CD8-positive, alpha-beta memory T cell (primary cell): ENCODE data around the gene SV2C. TPM values are rescaled to one million over a fixed set of nuclear protein-coding genes. Genes with fewer than 3 reads are reported as not detected.
"Not testable (repeated sequence)": the region's sequence is repeated elsewhere in the genome, so short reads cannot be mapped to it uniquely, and the experiment has no call there.

Source experiments
- CTCF ChIA-PET: fragments of 350-600 bp; sonication (Branson Sonifier 250); formaldehyde crosslinking; loops from one replicate; lab custom pipeline; 2021; ENCODE audit warnings: antibody characterized with exemption; lab: Charles Lee
- POLR2A ChIA-PET: fragments of 350-600 bp; sonication (Branson Sonifier 250); formaldehyde crosslinking; loops from one replicate; lab custom pipeline; 2021; ENCODE audit warnings: antibody characterized with exemption; lab: Charles Lee
- DNase-seq, 5 donors: peaks; one replicate each; pipeline versions ENCODE4 v3.0.0 to v3.0.0-alpha.2; 2020 to 2022; ENCODE audit warnings: mixed read lengths in 1 of 5
- H3K27ac ChIP-seq: one replicate; pipeline ENCODE4 v1.7.0; 2013; ENCODE audit warnings: low read depth, mild to moderate bottlenecking, low read length, moderate library complexity
- H3K27me3 ChIP-seq: 2 replicates; pipeline ENCODE4 v1.7.0; 2013; ENCODE audit warnings: low read length, mild to moderate bottlenecking; ENCODE audit not compliant: insufficient read depth, poor library complexity, severe bottlenecking
- H3K36me3 ChIP-seq: 2 replicates; pipeline ENCODE4 v1.7.0; 2013; ENCODE audit warnings: mild to moderate bottlenecking, low read length, moderate library complexity; ENCODE audit not compliant: insufficient read depth
- H3K4me1 ChIP-seq: 2 replicates; pipeline ENCODE4 v1.7.0; 2013; ENCODE audit warnings: mild to moderate bottlenecking, low read length, moderate library complexity; ENCODE audit not compliant: insufficient read depth
- H3K4me3 ChIP-seq: 2 replicates; pipeline ENCODE4 v1.7.0; 2013; ENCODE audit warnings: mild to moderate bottlenecking, low read length
- H3K9me3 ChIP-seq: 2 replicates; pipeline ENCODE4 v1.7.0; 2013; ENCODE audit warnings: mild to moderate bottlenecking, low read length
- H3K27ac Mint-ChIP-seq, 8 donors: one replicate each; pipeline ENCODE4 v1.8.0; 2020 to 2021; ENCODE audit warnings: mixed read lengths in 8 of 8, mild to moderate bottlenecking in 6 of 8, inconsistent platforms in 3 of 8, moderate library complexity in 3 of 8
- H3K27me3 Mint-ChIP-seq, 2 donors: one replicate each; pipeline ENCODE4 v1.8.0; 2020 to 2021; ENCODE audit warnings: mixed read lengths in 2 of 2, mild to moderate bottlenecking in 1 of 2, moderate library complexity in 1 of 2
- H3K36me3 Mint-ChIP-seq, 3 donors: one replicate each; pipeline ENCODE4 v1.8.0; 2020 to 2021; ENCODE audit warnings: mixed read lengths in 3 of 3, inconsistent platforms in 1 of 3, mild to moderate bottlenecking in 1 of 3
- H3K4me1 Mint-ChIP-seq, 3 donors: one replicate each; pipeline ENCODE4 v1.8.0; 2020 to 2021; ENCODE audit warnings: mixed read lengths in 3 of 3, inconsistent platforms in 1 of 3, mild to moderate bottlenecking in 1 of 3
- H3K4me3 Mint-ChIP-seq, 7 donors: one replicate each; pipeline ENCODE4 v1.8.0; 2020 to 2021; ENCODE audit warnings: mixed read lengths in 7 of 7, mild to moderate bottlenecking in 6 of 7, moderate library complexity in 4 of 7, inconsistent platforms in 2 of 7
- H3K9me3 Mint-ChIP-seq, 5 donors: one replicate each; pipeline ENCODE4 v1.8.0; 2020 to 2022; ENCODE audit warnings: mixed read lengths in 5 of 5, mild to moderate bottlenecking in 3 of 5, moderate library complexity in 2 of 5, inconsistent platforms in 1 of 5
- polyA plus RNA-seq: library from polyadenylated mRNA; unstranded; fragments of 300-500 nt; fragmentation: Illumina TruSeq; gene quantifications from one replicate; pipeline ENCODE4 v1.2.3, GENCODE V29; 2021
- total RNA-seq, 2 experiments: library from RNA; stranded (reverse); gene quantifications; one replicate each; pipeline ENCODE4 v1.2.3, GENCODE V29; 2021

SV2C gene
- total and polyA plus RNA-seq, 3 experiments from 2014 or later = not detected

- POLR2A ChIA-PET = no interaction called here
- Histone ChIP-seq H3K4me1 (peaks cover 54% of the 10 kb centered on the region), H3K27ac (no peak overlapping the region), H3K27me3 (no peaks in the 10 kb centered on the region), H3K4me3 (no peak overlapping the region), H3K9me3 (no peaks in the 10 kb centered on the region), H3K36me3 (no peaks in the 10 kb centered on the region)
- H3K27me3 Mint-ChIP-seq = no peaks in the 10 kb centered on the region
- CTCF ChIA-PET = interaction anchor here (0.9 to 2.2 kb wide), 6 partner anchors 18 to 251 kb away, joined by 3 to 9 read pairs (median 5); no protein-coding TSS in a partner anchor
- peak overlapping the region in 6 of 8 donors; percentile 21 to 86 (median 61) for H3K27ac Mint-ChIP-seq
- DNase-seq = no peak
- H3K9me3 Mint-ChIP-seq = no peaks in the 10 kb centered on the region
- H3K36me3 Mint-ChIP-seq = peaks cover 0 to 1% (median 0%) of the 10 kb centered on the region in 3 donors
- H3K4me3 Mint-ChIP-seq = no peak overlapping the region
- H3K4me1 Mint-ChIP-seq = peaks cover 54 to 78% (median 72%) of the 10 kb centered on the region in 3 donors
These were observed 249.5 kb downstream of the SV2C start for GRCh38 chr5:76332611-76333205.

GRCh38 chr5:76333571-76333970 lies 250.4 kb downstream of the SV2C start:
- POLR2A ChIA-PET = no interaction called here

GRCh38 chr5:76334574-76334973 lies 251.4 kb downstream of the SV2C start:
- H3K27me3 Mint-ChIP-seq = no peaks in the 10 kb centered on the region
- H3K36me3 Mint-ChIP-seq = peaks cover 0 to 1% (median 0%) of the 10 kb centered on the region in 3 donors
- Histone ChIP-seq H3K4me1 (peaks cover 45% of the 10 kb centered on the region), H3K36me3 (no peaks in the 10 kb centered on the region), H3K4me3 (no peak overlapping the region), H3K27me3 (no peaks in the 10 kb centered on the region), H3K9me3 (no peaks in the 10 kb centered on the region), H3K27ac (no peak overlapping the region)
- CTCF ChIA-PET = interaction anchor here (0.7 to 1.8 kb wide), 4 partner anchors 8 to 249 kb away, joined by 3 to 6 read pairs (median 4); no protein-coding TSS in a partner anchor
- H3K9me3 Mint-ChIP-seq = no peaks in the 10 kb centered on the region
- POLR2A ChIA-PET = no interaction called here
- H3K4me3 Mint-ChIP-seq = no peak overlapping the region
- H3K4me1 Mint-ChIP-seq = peaks cover 47 to 68% (median 63%) of the 10 kb centered on the region in 3 donors
- H3K27ac Mint-ChIP-seq = no peak overlapping the region
- DNase-seq = no peak

More at GRCh38 chr5:76333571-76333970, 250.4 kb downstream of the SV2C start:
- CTCF ChIA-PET = interaction anchor here (1.2 to 1.8 kb wide), 2 partner anchors 7 to 70 kb away, joined by 3 to 6 read pairs; no protein-coding TSS in a partner anchor
- Mint-ChIP-seq H3K4me1 (peaks cover 53 to 78% (median 72%) of the 10 kb centered on the region in 3 donors), H3K27me3 (no peaks in the 10 kb centered on the region), H3K4me3 (no peak overlapping the region), H3K36me3 (peaks cover 0 to 1% (median 0%) of the 10 kb centered on the region in 3 donors), H3K27ac (peak overlapping the region in 2 of 8 donors; percentile 2), H3K9me3 (no peaks in the 10 kb centered on the region)
- no peak for DNase-seq
- no peak overlapping the region for H3K27ac ChIP-seq
- H3K27me3 ChIP-seq = no peaks in the 10 kb centered on the region
- no peaks in the 10 kb centered on the region for H3K36me3 ChIP-seq
- H3K9me3 ChIP-seq = no peaks in the 10 kb centered on the region
- peaks cover 53% of the 10 kb centered on the region for H3K4me1 ChIP-seq
- H3K4me3 ChIP-seq = no peak overlapping the region

GRCh38 chr5:76335451-76335850 lies 252.3 kb downstream of the SV2C start:
- H3K27me3 Mint-ChIP-seq, H3K9me3 Mint-ChIP-seq, H3K36me3 ChIP-seq, POLR2A ChIA-PET, H3K4me3 ChIP-seq, H3K27me3 ChIP-seq, H3K27ac ChIP-seq, H3K36me3 Mint-ChIP-seq, DNase-seq, H3K4me3 Mint-ChIP-seq, H3K27ac Mint-ChIP-seq, H3K9me3 ChIP-seq: not testable (repeated sequence)
- CTCF ChIA-PET = interaction anchor here (0.7 to 1.8 kb wide), 3 partner anchors 9 to 248 kb away, joined by 4 to 6 read pairs (median 5); no protein-coding TSS in a partner anchor
- H3K4me1 ChIP-seq = peaks cover 37% of the 10 kb centered on the region
- peaks cover 43 to 62% (median 60%) of the 10 kb centered on the region in 3 donors for H3K4me1 Mint-ChIP-seq

GRCh38 chr5:76336253-76336809 lies 253.1 kb downstream of the SV2C start:
- peak overlapping the region in 1 of 8 donors; percentile 83 for H3K27ac Mint-ChIP-seq

GRCh38 chr5:76337953-76338451 lies 254.8 kb downstream of the SV2C start:
- no peaks in the 10 kb centered on the region for H3K27me3 ChIP-seq
- Mint-ChIP-seq H3K9me3 (no peaks in the 10 kb centered on the region), H3K4me3 (no peak overlapping the region), H3K36me3 (no peaks in the 10 kb centered on the region), H3K27me3 (no peaks in the 10 kb centered on the region), H3K27ac (peak overlapping the region in 3 of 8 donors; percentile 23 to 52 (median 33)), H3K4me1 (peaks cover 33 to 53% (median 47%) of the 10 kb centered on the region in 3 donors)
- H3K27ac ChIP-seq = no peak overlapping the region
- H3K36me3 ChIP-seq = no peaks in the 10 kb centered on the region
- POLR2A ChIA-PET = no interaction called here
- CTCF ChIA-PET = interaction anchor here (0.8 to 2.1 kb wide), 10 partner anchors 10 to 246 kb away, joined by 3 to 8 read pairs (median 6); no protein-coding TSS in a partner anchor
- no peak overlapping the region for H3K4me3 ChIP-seq
- H3K9me3 ChIP-seq = no peaks in the 10 kb centered on the region
- peaks cover 13% of the 10 kb centered on the region for H3K4me1 ChIP-seq
- peak in 4 of 5 donors; percentile 14 to 62 (median 50) for DNase-seq

More at GRCh38 chr5:76336253-76336809, 253.1 kb downstream of the SV2C start:
- CTCF ChIA-PET, H3K36me3 ChIP-seq, H3K27ac ChIP-seq, H3K4me3 Mint-ChIP-seq, H3K9me3 ChIP-seq, H3K27me3 Mint-ChIP-seq, H3K4me3 ChIP-seq, H3K36me3 Mint-ChIP-seq, POLR2A ChIA-PET, DNase-seq, H3K27me3 ChIP-seq, H3K9me3 Mint-ChIP-seq: not testable (repeated sequence)
- peaks cover 36 to 55% (median 52%) of the 10 kb centered on the region in 3 donors for H3K4me1 Mint-ChIP-seq
- peaks cover 29% of the 10 kb centered on the region for H3K4me1 ChIP-seq

GRCh38 chr5:76339919-76340318 lies 256.7 kb downstream of the SV2C start:
- POLR2A ChIA-PET = no interaction called here
- CTCF ChIA-PET = interaction anchor here (0.8 kb wide), 1 partner anchor 17 kb away, joined by 4 read pairs; no protein-coding TSS in a partner anchor

More at GRCh38 chr5:76339919-76340318, 256.7 kb downstream of the SV2C start:
- no peaks in the 10 kb centered on the region for H3K9me3 ChIP-seq
- H3K36me3 Mint-ChIP-seq = no peaks in the 10 kb centered on the region
- peaks cover 13% of the 10 kb centered on the region for H3K4me1 ChIP-seq
- peaks cover 27 to 42% (median 31%) of the 10 kb centered on the region in 3 donors for H3K4me1 Mint-ChIP-seq
- no peak overlapping the region for H3K4me3 ChIP-seq
- no peak for DNase-seq
- H3K36me3 ChIP-seq = no peaks in the 10 kb centered on the region
- H3K9me3 Mint-ChIP-seq = no peaks in the 10 kb centered on the region
- H3K27me3 Mint-ChIP-seq = no peaks in the 10 kb centered on the region
- H3K27me3 ChIP-seq = no peaks in the 10 kb centered on the region
- no peak overlapping the region for H3K27ac ChIP-seq
- peak overlapping the region in 1 of 8 donors; percentile 61 for H3K27ac Mint-ChIP-seq
- H3K4me3 Mint-ChIP-seq = no peak overlapping the region
